ENCODE data around the gene UBXN11.
"Not testable (repeated sequence)": the region's sequence is repeated elsewhere in the genome, so short reads cannot be mapped to it uniquely, and the experiment has no call there.

The UBXN11 gene

DNA sequence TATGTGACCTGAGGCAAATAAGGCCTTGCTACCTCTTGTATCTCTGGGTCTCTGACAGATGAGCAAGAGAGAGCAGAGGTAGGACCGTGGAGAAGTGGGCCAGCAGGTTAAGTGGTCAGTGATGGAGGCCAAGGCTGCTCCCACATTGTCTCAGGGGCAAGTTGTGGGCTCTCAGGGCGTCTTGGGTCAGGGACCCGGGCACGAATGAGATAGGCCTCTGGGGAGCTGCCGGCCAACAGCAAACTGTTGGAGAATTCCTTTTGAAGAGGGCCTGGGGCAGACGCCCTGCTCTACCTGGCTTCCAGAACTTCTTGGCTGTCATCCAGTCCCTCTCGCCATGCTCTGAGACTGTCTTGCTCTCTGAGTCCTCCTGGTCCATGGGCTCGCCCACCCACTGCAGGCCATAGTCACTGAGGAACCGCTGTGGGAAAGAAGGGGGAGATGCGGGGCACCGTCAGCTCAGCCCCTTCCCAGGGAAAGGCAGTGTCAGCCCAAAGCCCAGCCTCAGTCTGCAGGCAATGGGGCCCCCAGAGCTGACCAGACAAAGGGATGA, 12.4 kb downstream of the UBXN11 start:
- Histone ChIP-seq H3K36me3 (ENCODE audit: control insufficient read depth, insufficient read depth, low read length) (no peaks in the 10 kb centered on the region), H3K9ac (ENCODE audit: low read length) (no peak overlapping the region), H3K4me3 (ENCODE audit: low read length) (no peak overlapping the region), H3K27ac (ENCODE audit: low read depth, low read length) (no peak overlapping the region), H3K4me1 (ENCODE audit: control insufficient read depth, insufficient read depth, low read length) (no peaks in the 10 kb centered on the region), H3K27me3 (ENCODE audit: control insufficient read depth, insufficient read depth, low read length) (no peaks in the 10 kb centered on the region)

DNA sequence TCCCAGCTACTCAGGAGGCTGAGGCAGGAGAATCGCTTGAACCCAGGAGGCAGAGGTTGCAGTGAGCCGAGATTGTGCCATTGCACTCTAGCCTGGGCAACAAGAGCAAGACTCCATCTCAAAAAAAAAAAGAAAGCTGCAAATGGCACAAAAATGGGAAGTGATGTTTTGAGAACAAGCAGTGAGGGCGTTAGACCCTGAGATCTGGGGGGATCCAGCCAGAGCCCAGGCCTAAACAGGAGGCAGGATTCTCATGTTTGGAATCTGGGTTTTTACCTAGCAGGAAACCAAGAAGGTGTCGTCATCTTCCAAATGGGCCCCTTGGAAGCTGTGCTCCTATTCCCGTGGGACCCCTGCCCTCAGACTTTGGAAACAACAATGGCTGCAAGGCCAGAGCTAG, 13.7 kb downstream of the UBXN11 start:
- not testable (repeated sequence) for H3K27me3 ChIP-seq (ENCODE audit: control insufficient read depth, insufficient read depth, low read length); H3K9ac ChIP-seq (ENCODE audit: low read length); H3K4me3 ChIP-seq (ENCODE audit: low read length); H3K4me1 ChIP-seq (ENCODE audit: control insufficient read depth, insufficient read depth, low read length); H3K27ac ChIP-seq (ENCODE audit: low read depth, low read length); H3K36me3 ChIP-seq (ENCODE audit: control insufficient read depth, insufficient read depth, low read length)

DNA sequence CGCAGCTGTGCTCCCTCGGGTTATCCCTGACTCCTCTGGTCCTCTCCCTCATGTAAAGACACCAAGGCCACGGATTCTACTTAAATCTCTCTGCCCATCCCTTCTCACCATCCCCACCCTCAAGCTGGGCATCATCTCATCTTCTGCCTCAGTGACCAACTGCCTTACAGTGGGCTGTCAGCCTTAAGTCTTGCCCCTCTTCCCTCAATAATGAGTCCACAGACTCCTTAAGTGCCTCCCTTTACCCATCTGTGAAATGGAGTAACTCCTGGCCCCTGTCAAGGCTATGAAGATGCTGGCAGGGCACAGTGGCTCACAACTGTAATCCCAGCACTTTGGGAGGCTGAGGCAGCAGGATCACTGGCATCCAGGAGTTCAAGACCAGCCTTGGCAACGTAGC, 14.5 kb downstream of the UBXN11 start:
- H3K4me3 ChIP-seq (ENCODE audit: low read length), result no peak overlapping the region
- H3K27ac ChIP-seq (ENCODE audit: low read depth, low read length), result no peak overlapping the region
- no peaks in the 10 kb centered on the region for H3K27me3 ChIP-seq (ENCODE audit: control insufficient read depth, insufficient read depth, low read length)
- H3K36me3 ChIP-seq (ENCODE audit: control insufficient read depth, insufficient read depth, low read length), result no peaks in the 10 kb centered on the region
- no peaks in the 10 kb centered on the region for H3K4me1 ChIP-seq (ENCODE audit: control insufficient read depth, insufficient read depth, low read length)
- no peak overlapping the region for H3K9ac ChIP-seq (ENCODE audit: low read length)

DNA sequence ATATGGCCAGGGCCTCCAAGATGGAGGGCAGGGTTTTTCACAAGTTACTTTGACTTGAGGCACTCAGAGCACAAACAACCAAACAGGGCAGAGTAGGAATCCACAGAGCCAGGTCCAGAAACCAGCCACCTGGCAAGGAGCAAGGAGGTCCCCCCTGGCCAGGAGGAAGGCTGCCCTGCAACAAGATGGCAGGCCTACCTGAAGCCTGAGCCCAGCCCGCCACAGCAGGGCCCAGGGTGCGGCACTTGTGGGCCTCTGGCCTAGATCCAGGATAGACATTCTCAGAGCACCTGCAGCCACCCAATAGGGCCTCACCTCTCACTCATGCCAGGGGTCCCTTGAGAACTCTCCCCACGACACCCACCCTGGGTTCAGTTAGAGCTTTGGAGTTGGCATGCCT, 15.0 kb downstream of the UBXN11 start:
- no peaks in the 10 kb centered on the region for H3K4me1 ChIP-seq (ENCODE audit: control insufficient read depth, insufficient read depth, low read length)
- no peak overlapping the region for H3K9ac ChIP-seq (ENCODE audit: low read length)
- no peaks in the 10 kb centered on the region for H3K36me3 ChIP-seq (ENCODE audit: control insufficient read depth, insufficient read depth, low read length)
- H3K27ac ChIP-seq (ENCODE audit: low read depth, low read length), result no peak overlapping the region
- H3K4me3 ChIP-seq (ENCODE audit: low read length), result no peak overlapping the region
- H3K27me3 ChIP-seq (ENCODE audit: control insufficient read depth, insufficient read depth, low read length), result no peaks in the 10 kb centered on the region

DNA sequence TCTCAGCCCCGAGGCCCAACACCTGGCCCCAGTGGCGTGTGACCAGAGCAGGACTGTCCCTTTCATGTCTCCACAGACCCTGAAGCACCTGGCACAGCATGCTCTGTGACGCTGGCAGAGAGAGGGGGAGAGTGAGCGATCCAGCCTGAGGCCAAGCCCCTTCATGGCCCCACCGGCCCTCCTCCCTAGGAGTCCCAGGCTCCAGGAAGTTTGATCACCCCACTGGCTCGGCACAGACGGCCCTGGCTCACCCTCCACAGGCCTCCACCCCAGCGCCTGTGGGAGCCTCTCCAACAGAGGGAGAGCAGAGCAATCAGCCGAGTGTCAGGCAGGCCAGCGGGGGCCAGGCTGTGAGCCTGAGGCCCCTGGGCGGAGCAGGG, 15.6 kb downstream of the UBXN11 start:
- H3K4me3 ChIP-seq (ENCODE audit: low read length), result no peak overlapping the region
- no peaks in the 10 kb centered on the region for H3K4me1 ChIP-seq (ENCODE audit: control insufficient read depth, insufficient read depth, low read length)
- H3K9ac ChIP-seq (ENCODE audit: low read length), result no peak overlapping the region
- H3K27me3 ChIP-seq (ENCODE audit: control insufficient read depth, insufficient read depth, low read length), result no peaks in the 10 kb centered on the region
- H3K27ac ChIP-seq (ENCODE audit: low read depth, low read length), result no peak overlapping the region
- H3K36me3 ChIP-seq (ENCODE audit: control insufficient read depth, insufficient read depth, low read length), result no peaks in the 10 kb centered on the region

DNA sequence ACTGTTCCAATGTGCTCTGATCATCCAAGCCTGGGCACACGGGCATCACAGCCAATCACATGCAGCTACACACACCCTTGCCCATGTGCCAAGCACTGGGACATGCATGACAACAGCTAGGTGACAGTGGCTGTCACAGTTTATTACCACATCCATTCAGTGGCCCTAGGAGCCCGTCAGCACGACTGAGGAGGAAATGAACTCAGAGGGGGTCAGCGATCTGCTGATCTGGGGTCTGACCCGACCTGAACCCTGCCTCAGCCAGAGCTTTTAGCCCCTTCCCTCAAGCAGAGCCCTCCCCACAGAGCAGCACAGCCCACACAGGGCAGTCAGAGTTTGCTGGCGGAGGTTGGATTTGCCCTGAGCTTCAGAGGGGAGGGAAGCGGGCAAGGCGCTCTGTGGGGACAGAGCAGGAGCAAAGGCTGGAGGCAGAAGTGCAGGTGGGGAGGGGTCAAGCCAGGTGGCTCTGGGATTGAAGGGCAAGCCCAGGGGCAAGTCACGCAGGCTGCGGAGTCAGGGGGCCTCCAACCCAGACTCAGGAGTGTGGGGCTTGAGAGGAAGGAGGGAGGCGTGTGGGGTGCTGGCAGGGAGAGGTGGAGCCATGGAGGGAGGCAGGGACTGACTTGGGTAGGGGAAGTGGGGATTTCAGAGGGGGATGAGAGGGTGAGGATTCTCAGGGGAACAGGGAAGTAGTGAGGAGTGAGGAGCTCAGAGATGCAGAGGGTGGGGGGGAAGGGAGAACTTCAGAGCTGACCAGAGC, 16.1 kb downstream of the UBXN11 start:
- Histone ChIP-seq H3K4me3 (ENCODE audit: low read length) (no peak overlapping the region), H3K27ac (ENCODE audit: low read depth, low read length) (no peak overlapping the region), H3K4me1 (ENCODE audit: control insufficient read depth, insufficient read depth, low read length) (no peaks in the 10 kb centered on the region), H3K36me3 (ENCODE audit: control insufficient read depth, insufficient read depth, low read length) (no peaks in the 10 kb centered on the region), H3K27me3 (ENCODE audit: control insufficient read depth, insufficient read depth, low read length) (no peaks in the 10 kb centered on the region), H3K9ac (ENCODE audit: low read length) (no peak overlapping the region)

DNA sequence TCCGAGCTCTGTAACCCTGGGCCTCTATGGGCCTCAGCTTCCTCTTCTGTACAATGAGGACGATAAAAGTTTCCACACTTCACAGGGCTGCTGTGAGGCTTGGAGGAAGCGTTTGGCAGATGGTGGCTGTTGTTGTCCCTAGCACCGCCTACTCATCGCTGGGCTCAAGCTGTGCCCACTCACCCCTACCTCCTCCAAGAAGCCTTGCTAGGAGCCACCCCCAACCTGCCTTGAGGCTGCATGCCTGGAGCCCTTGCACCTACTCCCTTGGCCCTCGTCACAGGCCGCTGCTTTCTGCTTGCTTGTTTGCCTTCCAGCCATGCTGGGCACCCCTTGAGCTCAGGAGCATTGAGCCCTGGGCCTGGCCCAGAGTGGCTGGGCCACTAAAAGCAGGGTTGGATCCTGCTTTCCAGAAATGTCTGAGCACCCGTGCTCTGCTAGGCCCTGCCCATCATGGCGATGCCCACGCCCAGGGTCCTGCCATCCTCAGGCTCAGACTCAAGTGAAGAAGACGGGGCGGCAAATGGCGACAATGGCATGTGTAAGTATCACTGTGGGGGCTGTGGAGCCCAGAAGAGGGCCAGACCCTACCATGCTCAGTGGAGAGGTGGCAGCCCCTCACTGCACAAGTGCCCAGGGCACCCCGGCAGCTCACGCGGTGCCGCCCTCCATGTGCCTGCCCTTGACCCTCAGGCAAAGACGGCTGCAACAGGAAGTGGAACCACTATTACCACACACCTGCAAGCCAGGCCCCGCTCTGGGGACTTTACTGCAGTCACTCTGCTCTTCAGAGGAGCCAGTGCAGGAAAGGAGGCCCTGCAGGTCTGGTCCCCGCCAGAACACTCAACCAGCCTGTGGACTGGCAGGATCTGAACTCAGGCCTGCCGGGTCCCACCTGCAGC, 17.0 kb downstream of the UBXN11 start:
- Histone ChIP-seq H3K4me3 (ENCODE audit: low read length) (no peak overlapping the region), H3K27me3 (ENCODE audit: control insufficient read depth, insufficient read depth, low read length) (no peaks in the 10 kb centered on the region), H3K4me1 (ENCODE audit: control insufficient read depth, insufficient read depth, low read length) (no peaks in the 10 kb centered on the region), H3K36me3 (ENCODE audit: control insufficient read depth, insufficient read depth, low read length) (no peaks in the 10 kb centered on the region), H3K9ac (ENCODE audit: low read length) (no peak overlapping the region), H3K27ac (ENCODE audit: low read depth, low read length) (no peak overlapping the region)

DNA sequence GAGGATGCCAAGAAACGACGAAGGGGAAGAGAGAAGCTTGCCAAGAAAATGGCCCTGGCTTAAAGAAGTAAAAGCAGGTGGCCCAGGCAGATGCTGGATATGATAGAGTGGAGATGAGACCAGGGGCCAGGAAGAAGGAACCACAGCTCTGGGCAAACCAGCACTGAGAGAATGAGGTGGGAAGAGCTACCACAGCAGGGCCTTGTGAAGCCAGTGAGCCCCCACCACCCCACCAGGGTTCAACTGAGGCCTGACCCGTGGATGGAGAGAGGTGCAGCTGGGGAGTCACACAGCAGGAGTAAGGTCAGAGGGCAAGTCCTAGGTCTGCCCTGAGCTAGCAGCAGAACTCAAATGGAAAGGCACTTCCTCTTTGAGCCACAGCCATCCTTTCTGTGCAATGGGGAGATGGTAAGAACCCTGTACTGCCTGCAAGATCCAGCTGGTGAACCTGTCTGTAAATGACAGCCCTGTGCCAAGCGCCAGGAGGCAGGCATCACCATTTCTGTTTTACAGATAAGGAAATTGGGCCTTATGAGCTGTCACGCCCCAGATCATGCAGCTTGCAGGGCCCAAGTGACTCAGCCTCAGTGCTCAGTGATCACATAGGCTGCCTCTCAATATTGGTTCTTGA, 18.0 kb downstream of the UBXN11 start:
- no peak overlapping the region for H3K4me3 ChIP-seq (ENCODE audit: low read length)
- H3K36me3 ChIP-seq (ENCODE audit: control insufficient read depth, insufficient read depth, low read length), result no peaks in the 10 kb centered on the region
- no peak overlapping the region for H3K9ac ChIP-seq (ENCODE audit: low read length)
- H3K4me1 ChIP-seq (ENCODE audit: control insufficient read depth, insufficient read depth, low read length), result no peaks in the 10 kb centered on the region
- no peak overlapping the region for H3K27ac ChIP-seq (ENCODE audit: low read depth, low read length)
- no peaks in the 10 kb centered on the region for H3K27me3 ChIP-seq (ENCODE audit: control insufficient read depth, insufficient read depth, low read length)

DNA sequence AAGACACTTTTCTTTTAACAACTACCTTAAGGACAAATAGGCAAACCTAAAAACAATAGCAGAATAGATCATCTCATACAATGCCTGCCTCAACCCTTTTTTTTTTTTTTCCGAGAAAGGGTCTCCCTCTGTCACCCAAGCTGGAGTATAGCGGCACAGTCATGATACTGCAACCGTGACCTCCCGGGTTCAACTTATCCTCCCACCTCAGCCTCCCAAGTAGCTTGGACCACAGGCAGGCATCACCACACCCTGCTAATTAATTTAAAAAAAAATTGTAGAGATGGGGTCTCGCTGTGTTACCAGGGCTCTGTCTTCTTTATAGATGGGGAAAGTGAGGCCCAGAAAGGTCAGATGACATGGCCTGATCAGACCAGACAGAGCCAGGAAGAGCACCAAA, 18.6 kb downstream of the UBXN11 start:
- H3K4me1 ChIP-seq (ENCODE audit: control insufficient read depth, insufficient read depth, low read length), result no peaks in the 10 kb centered on the region
- H3K36me3 ChIP-seq (ENCODE audit: control insufficient read depth, insufficient read depth, low read length), result no peaks in the 10 kb centered on the region
- no peak overlapping the region for H3K4me3 ChIP-seq (ENCODE audit: low read length)
- H3K27ac ChIP-seq (ENCODE audit: low read depth, low read length), result no peak overlapping the region
- H3K9ac ChIP-seq (ENCODE audit: low read length), result no peak overlapping the region
- no peaks in the 10 kb centered on the region for H3K27me3 ChIP-seq (ENCODE audit: control insufficient read depth, insufficient read depth, low read length)

DNA sequence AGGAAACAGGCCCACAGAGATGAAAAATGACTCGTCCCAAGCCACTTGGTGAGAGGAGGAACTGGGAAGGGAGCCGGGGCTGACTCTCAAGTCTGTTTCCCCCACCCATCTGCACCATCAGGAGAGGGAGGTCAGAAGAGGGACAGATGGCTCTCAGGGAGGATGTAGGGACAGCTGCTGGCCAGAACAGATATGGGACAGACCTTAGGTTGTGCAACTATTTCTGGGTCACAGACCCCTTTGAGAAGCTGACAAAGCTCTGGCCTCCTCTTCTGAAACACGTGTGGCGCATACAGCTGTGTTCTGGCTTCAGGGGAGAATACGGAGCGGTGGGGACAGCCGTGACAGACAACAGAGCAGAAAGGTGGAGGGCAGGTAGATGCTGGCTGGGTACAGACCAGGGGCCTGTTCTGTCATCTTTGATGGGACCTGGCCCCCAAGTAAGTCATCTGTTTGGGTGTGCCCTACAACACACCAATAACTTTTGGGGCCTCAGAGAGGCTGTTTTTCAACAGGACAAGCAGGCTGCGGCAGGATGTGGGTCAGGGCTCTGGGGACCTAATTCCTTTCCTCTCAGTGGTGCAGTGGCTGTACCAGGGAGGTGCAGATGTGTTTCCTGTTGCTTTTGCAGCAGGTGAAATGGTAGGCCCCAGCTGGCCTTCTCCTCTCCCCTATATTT, 19.3 kb downstream of the UBXN11 start:
- no peaks in the 10 kb centered on the region for H3K4me1 ChIP-seq (ENCODE audit: control insufficient read depth, insufficient read depth, low read length)
- H3K36me3 ChIP-seq (ENCODE audit: control insufficient read depth, insufficient read depth, low read length), result no peaks in the 10 kb centered on the region
- no peaks in the 10 kb centered on the region for H3K27me3 ChIP-seq (ENCODE audit: control insufficient read depth, insufficient read depth, low read length)
- H3K27ac ChIP-seq (ENCODE audit: low read depth, low read length), result peak overlapping the region; percentile 38
- no peak overlapping the region for H3K4me3 ChIP-seq (ENCODE audit: low read length)
- no peak overlapping the region for H3K9ac ChIP-seq (ENCODE audit: low read length)

DNA sequence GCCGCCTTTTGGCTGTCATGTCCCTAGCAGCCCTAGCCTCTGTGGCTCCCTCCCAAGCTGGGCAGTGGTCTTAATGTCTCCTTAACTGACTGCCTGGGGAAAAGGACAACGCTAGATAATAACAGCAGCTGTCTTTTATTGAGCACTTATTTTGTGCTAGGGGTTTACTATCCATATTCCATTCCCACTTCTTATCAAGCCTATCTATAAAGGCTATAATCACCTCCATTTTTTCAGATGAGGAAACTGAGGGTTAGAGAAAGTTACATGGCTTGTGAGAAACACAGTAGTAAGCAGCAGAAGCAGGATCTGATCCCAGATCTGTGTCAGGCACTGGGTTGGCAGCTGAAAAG, 20.4 kb downstream of the UBXN11 start:
- Histone ChIP-seq H3K27me3 (ENCODE audit: control insufficient read depth, insufficient read depth, low read length) (no peaks in the 10 kb centered on the region), H3K4me3 (ENCODE audit: low read length) (no peak overlapping the region), H3K4me1 (ENCODE audit: control insufficient read depth, insufficient read depth, low read length) (no peaks in the 10 kb centered on the region), H3K27ac (ENCODE audit: low read depth, low read length) (no peak overlapping the region), H3K9ac (ENCODE audit: low read length) (no peak overlapping the region), H3K36me3 (ENCODE audit: control insufficient read depth, insufficient read depth, low read length) (peaks cover 3% of the 10 kb centered on the region)

Measured in rectal smooth muscle tissue (tissue), 1 donor.